GM21360 (cell line): ENCODE results near the gene FAM174C.

Experiments
- ATAC-seq: cut with Tn5 transposase; IDR thresholded peaks from one replicate; pipeline ENCODE4 v1.9.1; 2021; ENCODE audit warnings: mild to moderate bottlenecking, moderate library complexity; ENCODE audit not compliant: unreplicated experiment

Gene FAM174C

GRCh38 chr19:1284293-1284978, 9.1 kb downstream of the FAM174C start:
- ATAC-seq = no peak

DNA sequence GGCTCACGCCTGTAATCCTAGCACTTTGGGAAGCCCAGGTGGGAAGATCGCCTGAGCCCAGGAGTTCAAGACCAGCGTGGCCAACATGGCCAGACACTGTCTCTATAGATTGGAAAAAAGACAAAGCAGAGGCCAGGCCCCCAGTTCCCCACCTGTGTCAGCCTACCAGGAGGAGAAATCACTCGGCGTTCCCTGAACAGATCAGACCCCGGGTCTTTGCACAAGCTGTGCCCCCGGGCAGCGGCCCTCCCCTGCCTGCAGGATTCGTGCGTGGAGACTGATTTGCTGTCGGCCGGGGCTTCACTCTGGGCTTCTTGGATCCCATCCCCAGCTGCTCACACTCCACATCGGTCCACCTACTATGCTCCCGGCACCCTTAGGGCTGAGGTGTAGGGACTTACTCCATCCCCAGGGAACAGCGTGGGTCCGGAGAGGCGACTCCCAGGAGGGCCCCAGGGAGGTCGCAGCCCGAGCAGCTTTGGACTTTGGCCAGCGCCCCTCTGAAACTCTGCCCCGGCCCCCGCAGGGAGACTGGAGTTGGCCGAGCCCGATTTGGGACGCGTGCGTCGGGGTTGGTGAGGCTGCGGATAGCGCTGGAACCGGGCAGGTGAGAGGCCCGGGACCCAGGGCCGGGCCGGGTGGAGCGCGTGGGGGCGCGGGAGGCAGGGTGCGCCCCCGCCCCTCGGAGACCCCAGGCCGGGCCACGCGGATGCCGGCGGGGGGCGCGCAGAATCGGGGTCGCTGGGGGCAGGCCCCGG, 9.8 kb downstream of the FAM174C start:
- no peak for ATAC-seq

DNA sequence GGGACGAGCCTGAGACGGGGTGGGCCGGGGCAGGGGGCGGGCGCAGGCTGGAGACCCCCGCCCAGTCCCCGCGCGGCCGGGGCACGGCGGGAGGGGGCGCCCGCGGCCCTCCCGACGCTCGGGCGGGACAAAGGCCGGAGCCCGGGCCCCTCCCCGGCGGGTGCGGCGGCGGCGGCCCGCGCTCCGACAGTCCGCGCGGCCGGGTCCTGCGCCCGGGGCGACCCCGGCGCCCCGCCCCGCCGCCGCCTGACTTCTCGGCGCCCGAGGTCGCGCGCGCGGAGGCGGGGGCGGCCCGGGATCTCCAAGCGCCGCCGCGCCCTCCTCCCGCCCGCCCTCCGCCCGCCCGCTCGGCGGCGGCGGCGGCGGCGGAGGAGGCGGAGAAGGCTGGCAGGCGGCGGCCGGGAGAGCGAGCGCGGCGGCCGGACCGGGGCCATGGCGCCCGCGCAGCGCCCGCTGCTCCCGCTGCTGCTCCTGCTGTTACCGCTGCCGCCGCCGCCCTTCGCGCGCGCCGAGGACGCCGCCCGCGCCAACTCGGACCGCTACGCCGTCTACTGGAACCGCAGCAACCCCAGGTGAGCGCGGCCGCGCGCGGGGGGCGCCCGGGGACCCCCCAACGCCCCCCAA, 10.5 kb downstream of the FAM174C start, which contains the start of gene EFNA2:
Gene EFNA2 (plus strand): TSS at position 137 of the 624 bp plus-strand sequence. CDS start 296 bp downstream, at position 433.
- no peak for ATAC-seq

DNA sequence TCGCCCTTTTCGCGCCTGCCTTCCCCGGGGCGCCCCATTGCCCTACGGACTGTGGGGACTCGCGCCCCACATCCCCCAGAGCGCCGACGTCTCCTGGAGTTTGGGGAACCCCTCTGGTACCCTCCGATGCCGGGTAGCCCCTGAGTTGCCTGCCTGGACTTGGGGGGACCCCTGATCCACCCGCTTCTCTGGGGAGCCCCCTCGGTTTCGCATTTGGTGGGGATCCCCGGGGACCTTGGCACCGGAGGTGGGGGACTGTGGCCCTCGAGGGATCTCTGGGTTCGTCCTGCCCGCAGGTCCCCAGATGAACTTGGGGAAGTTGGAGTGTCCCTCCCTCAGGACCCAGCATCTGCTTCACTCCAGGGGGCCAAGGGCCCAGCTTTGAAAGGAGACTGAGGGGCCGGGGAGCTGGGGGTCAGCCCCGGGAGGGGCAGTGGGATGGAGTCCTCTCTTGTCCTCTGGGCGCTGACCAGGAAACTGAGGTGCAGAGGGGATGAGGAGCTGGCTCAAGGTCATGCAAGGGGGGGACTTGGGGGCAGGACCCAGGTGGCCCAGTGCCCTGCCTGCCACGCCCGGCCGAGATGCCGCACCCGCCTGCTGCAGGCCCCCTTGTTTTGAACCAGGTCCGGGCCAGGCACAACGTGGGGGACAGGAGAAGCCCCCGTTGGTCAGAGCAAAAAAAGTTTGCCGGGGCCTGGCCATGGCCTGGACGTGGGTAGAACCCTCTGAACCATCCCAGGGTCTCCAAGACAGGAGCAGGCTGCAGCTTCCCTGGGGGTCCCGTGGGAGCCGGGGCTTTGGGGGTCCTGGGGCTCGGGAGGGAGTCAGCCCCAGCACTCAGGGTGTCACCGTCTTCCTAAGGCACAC, 11.4 kb downstream of the FAM174C start:
- no peak for ATAC-seq

- ATAC-seq = no peak
These were observed 12.3 kb downstream of the FAM174C start for GRCh38 chr19:1287354-1288225.

GRCh38 chr19:1288226-1288612, 12.9 kb downstream of the FAM174C start:
- no peak for ATAC-seq

DNA sequence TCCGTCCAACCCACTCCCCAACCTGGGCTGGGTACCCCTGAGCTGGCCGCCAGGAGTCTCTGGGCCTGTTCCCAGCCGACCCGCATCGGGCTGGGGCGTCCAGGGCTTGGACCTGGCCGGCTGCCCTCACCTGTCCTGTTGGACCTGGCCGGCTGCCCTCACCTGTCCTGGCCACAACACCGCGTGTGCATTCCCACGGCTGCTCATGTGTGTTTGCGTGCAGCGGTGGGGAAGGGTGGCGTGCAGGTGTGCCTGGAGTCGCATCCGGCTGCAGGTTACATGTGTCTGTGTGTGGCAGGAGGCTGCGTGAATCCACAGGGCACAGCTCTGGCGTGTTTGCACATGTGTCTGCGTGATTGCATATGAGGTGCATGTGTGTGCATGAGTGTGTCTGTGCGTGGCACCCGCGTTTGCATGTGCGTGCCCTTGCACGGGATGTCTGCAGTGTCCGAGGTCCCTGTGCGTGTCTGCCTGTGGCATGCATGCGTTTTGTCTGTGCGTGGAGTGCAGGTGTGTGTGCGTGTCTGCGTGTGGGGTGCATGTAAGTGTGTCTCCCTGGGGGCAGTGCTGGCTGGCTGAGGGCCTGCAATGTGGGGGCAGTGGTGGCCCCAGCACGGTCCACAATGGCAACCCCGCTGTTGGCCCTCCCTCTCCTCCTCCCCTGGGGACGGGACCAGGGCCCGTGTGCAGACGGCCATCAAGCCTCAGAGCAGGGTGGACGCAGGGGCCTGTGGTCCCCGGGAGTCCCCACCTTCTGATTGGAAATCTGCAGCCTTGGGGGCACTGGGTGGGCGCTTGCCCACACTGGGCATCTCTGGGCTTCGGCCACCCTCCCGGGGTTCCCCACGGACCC, 13.7 kb downstream of the FAM174C start:
- ATAC-seq = no peak

DNA sequence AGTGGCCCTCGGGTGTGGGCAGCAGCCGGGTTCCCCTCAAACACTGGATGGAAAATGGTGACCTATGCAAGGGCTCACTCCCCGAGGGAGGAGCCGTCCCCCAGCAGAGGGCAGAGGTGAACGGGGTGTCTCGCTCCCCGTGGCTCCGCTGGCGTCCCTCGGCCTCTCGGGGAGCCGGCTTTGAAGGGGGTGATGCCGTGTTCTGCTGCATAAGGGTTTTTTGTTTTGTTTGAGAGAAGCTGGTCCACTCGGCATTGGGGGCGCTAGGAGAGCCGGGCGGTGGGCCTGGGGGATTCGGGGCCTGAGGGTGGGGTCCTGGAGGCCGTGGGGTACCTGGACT, 14.3 kb downstream of the FAM174C start:
- no peak for ATAC-seq

DNA sequence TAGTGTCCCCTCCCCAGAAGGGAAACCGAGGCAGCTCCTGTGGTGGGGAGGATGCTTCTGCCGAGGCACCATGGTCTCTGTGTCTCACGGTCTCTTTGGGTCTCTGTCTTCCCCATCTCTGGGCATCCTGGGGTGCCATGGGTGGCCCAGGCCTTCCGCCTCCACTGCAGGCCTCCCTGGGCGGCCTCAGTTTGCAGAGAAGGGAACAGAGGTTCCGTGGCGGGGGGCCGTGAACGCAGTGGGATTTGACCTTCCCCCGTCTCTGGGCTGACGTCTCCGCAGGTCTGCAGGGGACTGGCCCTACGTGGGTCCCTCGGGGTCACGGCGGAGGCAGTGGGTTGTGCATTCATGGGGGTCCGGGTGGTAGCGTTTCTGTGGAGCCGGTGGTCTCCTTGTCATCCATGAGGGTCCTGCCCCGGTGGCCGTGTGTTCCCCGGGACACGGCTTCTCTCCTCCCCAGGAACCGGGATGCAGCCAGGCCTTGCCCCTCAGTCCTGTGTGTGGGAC, 14.9 kb downstream of the FAM174C start:
- ATAC-seq = no peak

- ATAC-seq = no peak
These were observed 15.6 kb downstream of the FAM174C start for GRCh38 chr19:1290703-1291651.

GRCh38 chr19:1291761-1292418, 16.6 kb downstream of the FAM174C start:
- ATAC-seq = no peak

GRCh38 chr19:1292419-1293151, 17.3 kb downstream of the FAM174C start:
- ATAC-seq = no peak

- ATAC-seq = no peak
These were observed 18.7 kb downstream of the FAM174C start for GRCh38 chr19:1293782-1294604.

GRCh38 chr19:1294688-1295087, 19.4 kb downstream of the FAM174C start:
- no peak for ATAC-seq

DNA sequence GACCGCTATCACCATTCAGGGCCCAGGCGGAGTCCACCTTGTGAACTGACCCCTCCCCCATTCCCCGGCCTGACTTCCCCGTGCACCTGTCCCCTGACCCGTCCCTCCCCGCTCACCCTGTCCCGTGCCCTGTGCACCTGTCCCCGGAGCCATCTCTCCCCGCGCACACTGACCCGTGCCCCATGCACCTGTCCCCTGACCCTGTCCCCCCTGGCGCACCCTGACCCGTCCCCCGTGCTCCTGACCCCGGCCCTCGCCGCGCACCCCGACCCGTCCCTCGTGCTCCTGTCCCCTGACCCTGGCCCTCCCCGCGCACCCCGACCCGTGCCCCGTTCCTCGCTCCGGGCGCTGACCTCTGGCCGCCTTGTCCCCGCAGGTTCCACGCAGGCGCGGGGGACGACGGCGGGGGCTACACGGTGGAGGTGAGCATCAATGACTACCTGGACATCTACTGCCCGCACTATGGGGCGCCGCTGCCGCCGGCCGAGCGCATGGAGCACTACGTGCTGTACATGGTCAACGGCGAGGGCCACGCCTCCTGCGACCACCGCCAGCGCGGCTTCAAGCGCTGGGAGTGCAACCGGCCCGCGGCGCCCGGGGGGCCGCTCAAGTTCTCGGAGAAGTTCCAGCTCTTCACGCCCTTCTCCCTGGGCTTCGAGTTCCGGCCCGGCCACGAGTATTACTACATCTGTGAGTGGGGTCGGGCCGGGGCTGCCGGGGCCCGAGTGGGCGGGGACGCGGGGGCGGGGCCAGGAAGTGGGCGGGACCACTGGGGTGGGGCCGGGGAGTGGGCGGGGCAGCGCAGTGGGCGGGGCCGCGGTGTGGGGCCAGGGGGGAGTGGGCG, 20.1 kb downstream of the FAM174C start:
- ATAC-seq = no peak
